GM19468 (cell line): Measurements from ENCODE around the gene TXNDC9.
"Not testable (repeated sequence)": the region's sequence is repeated elsewhere in the genome, so short reads cannot be mapped to it uniquely, and the experiment has no call there.

Source experiments
- ATAC-seq: cut with Tn5 transposase; IDR thresholded peaks from one replicate; pipeline ENCODE4 v1.9.1; 2021; ENCODE audit warnings: mild to moderate bottlenecking, moderate library complexity, moderate number of reproducible peaks; ENCODE audit not compliant: unreplicated experiment; ENCODE audit errors: extremely low read depth

TXNDC9 gene

GRCh38 chr2:99335911-99336803 is at the start of gene TXNDC9:
TSS of gene TXNDC9 (minus strand) at chr2:99336333. CDS start at chr2:99333210, 3,123 bp downstream.
- peak; percentile 69 for ATAC-seq

- no peak for ATAC-seq
Measured at GRCh38 chr2:99382143-99382542, 46.0 kb upstream of the TXNDC9 start.

GRCh38 chr2:99380376-99381010 is 44.4 kb upstream of the TXNDC9 start:
- ATAC-seq, result no peak

GRCh38 chr2:99377879-99378278 is 41.7 kb upstream of the TXNDC9 start:
- no peak for ATAC-seq

GRCh38 chr2:99376254-99376864 is 40.2 kb upstream of the TXNDC9 start:
- ATAC-seq, result no peak

- ATAC-seq, result no peak
Measured at GRCh38 chr2:99374747-99375146, 38.6 kb upstream of the TXNDC9 start.

GRCh38 chr2:99373144-99373543 is 37.0 kb upstream of the TXNDC9 start:
- ATAC-seq, result no peak

- not testable (repeated sequence) for ATAC-seq
Measured at GRCh38 chr2:99368854-99369253, 32.7 kb upstream of the TXNDC9 start.

GRCh38 chr2:99365661-99366060 is 29.5 kb upstream of the TXNDC9 start:
- no peak for ATAC-seq

GRCh38 chr2:99356853-99357252 is 20.7 kb upstream of the TXNDC9 start:
- no peak for ATAC-seq

- ATAC-seq, result not testable (repeated sequence)
Measured at GRCh38 chr2:99354825-99355224, 18.7 kb upstream of the TXNDC9 start.

GRCh38 chr2:99354070-99354469 is 17.9 kb upstream of the TXNDC9 start:
- ATAC-seq, result no peak

- no peak for ATAC-seq
Measured at GRCh38 chr2:99350194-99350593, 14.1 kb upstream of the TXNDC9 start.

GRCh38 chr2:99348173-99348572 is 12.0 kb upstream of the TXNDC9 start:
- ATAC-seq, result no peak

- no peak for ATAC-seq
Measured at GRCh38 chr2:99346218-99346617, 10.1 kb upstream of the TXNDC9 start.

- not testable (repeated sequence) for ATAC-seq
Measured at GRCh38 chr2:99345446-99345845, 9.3 kb upstream of the TXNDC9 start.

GRCh38 chr2:99342536-99342935 is 6.4 kb upstream of the TXNDC9 start:
- ATAC-seq, result no peak

GRCh38 chr2:99340669-99341236 is 4.6 kb upstream of the TXNDC9 start:
- no peak for ATAC-seq

GRCh38 chr2:99338029-99338585 is 2.0 kb upstream of the TXNDC9 start:
- no peak for ATAC-seq
